ENCODE data around the gene TREH. TPM values are rescaled to one million over a fixed set of nuclear protein-coding genes. Genes with fewer than 3 reads are reported as not detected.

Gene TREH
- total and polyA plus RNA-seq, 2 of the 8 experiments (the other 6 are each of a cell fraction or from before 2014, with no cell fraction given): 0.03 TPM; not detected in 1

GRCh38 chr11:118638726-118639125 is 40.7 kb downstream of the TREH start:
- Histone ChIP-seq H4K91ac (replicated peaks; ENCODE audit: insufficient read length, low read length) (no peak overlapping the region), H2AK5ac (ENCODE audit: low read depth, low read length) (no peak overlapping the region), H3K27me3 (replicated peaks in 1 of 4; ENCODE audit: control insufficient read depth in 3 of 4, extremely low read depth in 1 of 4, insufficient read depth in 3 of 4, low read length in 3 of 4) (no peaks in the 10 kb centered on the region), H3K9me3 (ENCODE audit: insufficient read depth in 2 of 2, low read depth in 1 of 2, low read length in 1 of 2) (no peaks in the 10 kb centered on the region), H2BK5ac (ENCODE audit: low read depth, low read length) (no peak overlapping the region), H3K14ac (ENCODE audit: insufficient read length) (no peak overlapping the region), H3K79me1 (ENCODE audit: low read depth, low read length) (peaks cover 4% of the 10 kb centered on the region; the same call in 1 of the 2 replicates), H3K79me2 (ENCODE audit: control insufficient read depth in 1 of 2, insufficient read depth in 2 of 2, low read length in 2 of 2) (no peaks in the 10 kb centered on the region), H3K36me3 (ENCODE audit: control insufficient read depth in 2 of 4, insufficient read depth in 4 of 4, low read length in 3 of 4) (peaks cover 7 to 58% (median 23%) of the 10 kb centered on the region in 4 experiments), H3K4ac (replicated peaks; ENCODE audit: insufficient read length, low read depth, low read length) (no peak overlapping the region), H3K18ac (ENCODE audit: extremely low read depth, low read length) (no peak overlapping the region), H3K23me2 (ENCODE audit: low read depth, low read length) (peaks cover 6% of the 10 kb centered on the region; the same call in 1 of the 2 replicates), H4K5ac (ENCODE audit: insufficient read length, low read depth, low read length) (no peak overlapping the region), H4K20me1 (replicated peaks in 1 of 2; ENCODE audit: control insufficient read depth in 1 of 2, insufficient read depth in 2 of 2, low read length in 2 of 2) (peaks cover 2 to 10% of the 10 kb centered on the region in 2 experiments), H2BK12ac (ENCODE audit: low read depth, low read length) (no peak overlapping the region), H4K8ac (ENCODE audit: extremely low read depth, insufficient read depth, low read length) (no peak overlapping the region), H3K4me2 (ENCODE audit: insufficient read depth in 1 of 2, low read depth in 2 of 2, low read length in 2 of 2) (no peak overlapping the region), H3K4me1 (replicated peaks in 1 of 4; ENCODE audit: control insufficient read depth in 3 of 4, insufficient read depth in 4 of 4, low read length in 3 of 4) (peaks cover 16 to 20% (median 18%) of the 10 kb centered on the region in 4 experiments), H2BK20ac (ENCODE audit: low read length) (no peak overlapping the region), H3K4me3 (ENCODE audit: extremely low read depth in 1 of 4, insufficient read depth in 2 of 4, low read depth in 3 of 4, low read length in 4 of 4) (no peak overlapping the region), H2AFZ (ENCODE audit: low read length) (no peak overlapping the region), H2BK15ac (ENCODE audit: low read length) (no peak overlapping the region), H2BK120ac (replicated peaks; ENCODE audit: low read depth, low read length) (no peak overlapping the region), H3K27ac (ENCODE audit: low read depth, low read length) (no peak overlapping the region), H3K56ac (replicated peaks; ENCODE audit: insufficient read length, low read depth, low read length) (no peak overlapping the region), H3K23ac (ENCODE audit: insufficient read length) (no peak overlapping the region), H3K9ac (replicated peaks in 1 of 4; ENCODE audit: extremely low read depth in 1 of 4, low read depth in 3 of 4, low read length in 3 of 4) (no peak overlapping the region)
- POLR2A ChIA-PET (ENCODE audit: partially characterized antibody): interaction anchor here (1.1 to 25.8 kb wide), 3 partner anchors 19 to 44 kb away, joined by 3 to 574 read pairs (median 271); partner anchors contain the start of gene PHLDB1
- DNase-seq (ENCODE audit: low read depth in 1 of 2, low spot score in 2 of 2) (no peak), FAIRE-seq (no peak)
- CTCF ChIA-PET (ENCODE audit: partially characterized antibody): interaction anchor here (0.6 to 19.1 kb wide), 6 partner anchors 9 to 278 kb away, joined by 3 to 435 read pairs (median 4); partner anchors contain the start of gene PHLDB1
- 92% methylated on average over 6 of the region's 6 CpGs; no CpG with 5 or more reads in 1 of the 2 experiments for WGBS, 2 experiments (ENCODE audit: extremely low coverage in 1 of 2, insufficient coverage in 1 of 2, insufficient read length in 1 of 2, insufficient replicate concordance in 2 of 2, low coverage in 1 of 2, low lambda C conversion rate in 2 of 2, missing lambda C conversion rate in 1 of 2)
- TF ChIP-seq ATF2 (IDR thresholded peaks at IDR 0.05; ENCODE audit: low read length): no peak
- no peak for TF ChIP-seq BACH1 (IDR thresholded peaks at IDR 0.05; ENCODE audit: low read length)
- TF ChIP-seq ASH2L (IDR thresholded peaks at IDR 0.05; ENCODE audit: low read length): no peak
- TF ChIP-seq CBX5 (IDR thresholded peaks at IDR 0.05; ENCODE audit: low read depth, low read length): no peak
- TF ChIP-seq RAD21 (IDR thresholded peaks at IDR 0.05 in 1 of 2, conservative IDR thresholded peaks at IDR 0.05 in 1 of 2; ENCODE audit: low read depth in 2 of 2, low read length in 2 of 2): no peak
- no peak for TF ChIP-seq JUN (IDR thresholded peaks at IDR 0.05; ENCODE audit: low read depth, low read length)
- TF ChIP-seq E2F6 (IDR thresholded peaks at IDR 0.05): no peak
- TF ChIP-seq RFX5 (IDR thresholded peaks at IDR 0.05; ENCODE audit: borderline replicate concordance, low read depth, low read length): no peak
- TF ChIP-seq GABPA (IDR thresholded peaks at IDR 0.05; ENCODE audit: borderline replicate concordance, insufficient read depth, low read length): no peak
- no peak for TF ChIP-seq NANOG (IDR thresholded peaks at IDR 0.05; ENCODE audit: insufficient read depth, low read depth, low read length, poor library complexity, severe bottlenecking)
- no peak for TF ChIP-seq TEAD4 (IDR thresholded peaks at IDR 0.05; ENCODE audit: low read depth, low read length)
